Activated CD8-positive, alpha-beta T cell treated with anti-CD3 and anti-CD28 coated beads for 36 hours (primary cell): ENCODE measurements around the gene JMJD8. TPM values are rescaled to one million over a fixed set of nuclear protein-coding genes. Genes with fewer than 3 reads are reported as not detected.

Experiments
- ATAC-seq: fragments of 200-7000 bp; cut with Tn5 transposase; one replicate; pipeline ENCODE4 v1.10.0; 2021; ENCODE audit warnings: mild to moderate bottlenecking, moderate library complexity
- CTCF ChIA-PET: fragments of 350-600 bp; sonication (Branson Sonifier 250); formaldehyde crosslinking; loops from one replicate; lab custom pipeline; 2021; ENCODE audit warnings: antibody characterized with exemption; lab: Charles Lee
- POLR2A ChIA-PET: fragments of 350-600 bp; sonication (Branson Sonifier 250); formaldehyde crosslinking; loops from one replicate; lab custom pipeline; 2021; ENCODE audit warnings: antibody characterized with exemption; lab: Charles Lee
- DNase-seq: peaks from one replicate; pipeline ENCODE4 v3.0.0-alpha.2; 2020
- H3K27ac Mint-ChIP-seq: one replicate; pipeline ENCODE4 v1.8.0; 2021; ENCODE audit warnings: mild to moderate bottlenecking, mixed read lengths
- H3K27me3 Mint-ChIP-seq: one replicate; pipeline ENCODE4 v1.8.0; 2021; ENCODE audit warnings: mixed read lengths
- H3K36me3 Mint-ChIP-seq: one replicate; pipeline ENCODE4 v1.8.0; 2021; ENCODE audit warnings: low read depth, mixed read lengths
- H3K4me1 Mint-ChIP-seq: one replicate; pipeline ENCODE4 v1.8.0; 2021; ENCODE audit warnings: low read depth, mixed read lengths
- H3K4me3 Mint-ChIP-seq: one replicate; pipeline ENCODE4 v1.8.0; 2021; ENCODE audit warnings: mild to moderate bottlenecking, moderate library complexity, mixed read lengths
- H3K9me3 Mint-ChIP-seq: one replicate; pipeline ENCODE4 v1.8.0; 2021; ENCODE audit warnings: mixed read lengths
- intact Hi-C: fragments of 100-400 bp; cut with micrococcal nuclease; formaldehyde crosslinking; loops from one replicate; pipeline ENCODE4 v1.10.0; 2022
- total RNA-seq, 2 experiments: library from RNA; stranded (reverse); gene quantifications; one replicate each; pipeline ENCODE4 v1.2.3, GENCODE V29; 2021
- TF ChIP-seq, protein P1 (sequence below): fragments of 200-600 bp; IDR thresholded peaks from one replicate; pipeline ENCODE4 v1.8.0; 2022; ENCODE audit warnings: antibody characterized with exemption, mild to moderate bottlenecking

JMJD8 gene
- total RNA-seq, 2 experiments from 2014 or later = 26.2 to 28.7 TPM

- Mint-ChIP-seq H3K27ac (no peak overlapping the region), H3K4me3 (no peak overlapping the region), H3K4me1 (peaks cover 12% of the 10 kb centered on the region), H3K36me3 (peaks cover 4% of the 10 kb centered on the region), H3K9me3 (no peaks in the 10 kb centered on the region), H3K27me3 (no peaks in the 10 kb centered on the region)
- intact Hi-C loops = no loop called here
- TF ChIP-seq, protein P1, sequence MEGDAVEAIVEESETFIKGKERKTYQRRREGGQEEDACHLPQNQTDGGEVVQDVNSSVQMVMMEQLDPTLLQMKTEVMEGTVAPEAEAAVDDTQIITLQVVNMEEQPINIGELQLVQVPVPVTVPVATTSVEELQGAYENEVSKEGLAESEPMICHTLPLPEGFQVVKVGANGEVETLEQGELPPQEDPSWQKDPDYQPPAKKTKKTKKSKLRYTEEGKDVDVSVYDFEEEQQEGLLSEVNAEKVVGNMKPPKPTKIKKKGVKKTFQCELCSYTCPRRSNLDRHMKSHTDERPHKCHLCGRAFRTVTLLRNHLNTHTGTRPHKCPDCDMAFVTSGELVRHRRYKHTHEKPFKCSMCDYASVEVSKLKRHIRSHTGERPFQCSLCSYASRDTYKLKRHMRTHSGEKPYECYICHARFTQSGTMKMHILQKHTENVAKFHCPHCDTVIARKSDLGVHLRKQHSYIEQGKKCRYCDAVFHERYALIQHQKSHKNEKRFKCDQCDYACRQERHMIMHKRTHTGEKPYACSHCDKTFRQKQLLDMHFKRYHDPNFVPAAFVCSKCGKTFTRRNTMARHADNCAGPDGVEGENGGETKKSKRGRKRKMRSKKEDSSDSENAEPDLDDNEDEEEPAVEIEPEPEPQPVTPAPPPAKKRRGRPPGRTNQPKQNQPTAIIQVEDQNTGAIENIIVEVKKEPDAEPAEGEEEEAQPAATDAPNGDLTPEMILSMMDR = no peak
- POLR2A ChIA-PET = interaction anchor here (1.0 to 2.6 kb wide), 4 partner anchors 10 to 81 kb away, joined by 3 to 13 read pairs (median 8); partner anchors contain the start of genes ANTKMT, CIAO3 and WDR90
- CTCF ChIA-PET = interaction anchor here (1.0 to 19.6 kb wide), 3 partner anchors 10 to 19 kb away, joined by 3 to 207 read pairs (median 4); partner anchors contain the start of genes ANTKMT, CIAO3 and METRN
- DNase-seq (peak; percentile 1), ATAC-seq (no peak)
Measured at GRCh38 chr16:730666-731509, 46.8 kb upstream of the JMJD8 start.

GRCh38 chr16:729768-730665, 45.9 kb upstream of the JMJD8 start:
- Mint-ChIP-seq H3K27me3 (no peaks in the 10 kb centered on the region), H3K9me3 (no peaks in the 10 kb centered on the region), H3K27ac (no peak overlapping the region), H3K36me3 (peaks cover 2% of the 10 kb centered on the region), H3K4me1 (peaks cover 5% of the 10 kb centered on the region), H3K4me3 (no peak overlapping the region)
- TF ChIP-seq, protein P1 = no peak
- DNase-seq = peak; percentile 2
- ChIA-PET CTCF (interaction anchor here (0.8 to 19.6 kb wide), 4 partner anchors 9 to 55 kb away, joined by 3 to 207 read pairs (median 4); partner anchors contain the start of genes ANTKMT and METRN), POLR2A (interaction anchor here (0.7 to 2.6 kb wide), 5 partner anchors 9 to 81 kb away, joined by 3 to 13 read pairs (median 4); partner anchors contain the start of genes ANTKMT, CIAO3 and WDR90)
- ATAC-seq = no peak
- intact Hi-C loops = no loop called here

DNA sequence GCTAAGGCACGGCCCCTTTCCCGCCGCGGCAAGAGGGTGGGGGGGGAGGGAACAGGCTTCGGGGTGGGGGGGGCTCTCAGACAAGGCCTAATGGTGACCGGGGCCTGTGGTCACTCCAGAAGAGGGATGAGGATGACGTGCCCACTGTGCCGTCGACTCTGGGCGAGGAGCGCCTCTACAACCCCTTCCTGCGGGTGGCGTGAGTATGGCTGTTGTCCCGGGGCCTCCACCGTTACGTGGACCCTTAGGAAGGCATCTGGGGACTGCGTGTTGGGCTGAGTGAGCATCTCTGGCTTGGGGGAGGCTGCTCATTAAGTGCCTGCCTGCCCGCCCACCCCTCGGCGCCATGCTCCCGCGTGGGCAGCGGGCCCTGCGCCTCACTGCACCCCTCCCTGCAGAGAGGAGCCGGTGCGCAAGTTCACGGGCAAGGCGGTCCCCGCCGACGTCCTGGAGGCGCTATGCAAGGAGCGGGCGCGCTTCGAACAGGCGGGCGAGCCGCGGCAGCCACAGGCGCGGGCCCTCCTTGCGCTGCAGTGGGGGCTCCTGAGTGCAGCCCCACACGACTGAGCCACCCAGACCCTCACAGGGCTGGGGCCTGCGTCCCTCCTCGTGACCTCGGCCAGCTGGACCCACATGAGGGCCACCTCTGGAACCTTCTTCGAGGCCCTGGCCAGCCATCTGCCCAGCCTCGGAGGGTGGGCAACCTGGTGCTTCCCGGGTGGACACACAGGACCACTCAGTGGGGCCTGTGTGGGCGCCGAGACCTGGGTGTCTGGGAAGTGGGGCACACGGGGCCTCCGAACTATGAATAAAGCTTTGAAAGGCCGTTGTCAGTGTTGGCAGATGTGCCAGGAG, 45.0 kb upstream of the JMJD8 start:
- POLR2A ChIA-PET = interaction anchor here (0.7 to 2.6 kb wide), 6 partner anchors 8 to 60 kb away, joined by 3 to 13 read pairs (median 8); partner anchors contain the start of genes ANTKMT and CIAO3
- intact Hi-C loops = no loop called here

More for the DNA sequence above, 45.0 kb upstream of the JMJD8 start:
- Mint-ChIP-seq H3K9me3 (no peaks in the 10 kb centered on the region), H3K4me3 (peak overlapping the region; percentile 62), H3K4me1 (peaks cover 3% of the 10 kb centered on the region), H3K27ac (no peak overlapping the region), H3K27me3 (no peaks in the 10 kb centered on the region), H3K36me3 (peaks cover 2% of the 10 kb centered on the region)
- TF ChIP-seq, protein P1 = no peak
- ATAC-seq (no peak), DNase-seq (no peak)
- CTCF ChIA-PET = interaction anchor here (0.8 to 19.6 kb wide), 3 partner anchors 9 to 56 kb away, joined by 3 to 207 read pairs (median 4); partner anchors contain the start of gene METRN
